HCT116 (cell line): ENCODE results near the gene NPSR1. TPM values are rescaled to one million over a fixed set of nuclear protein-coding genes. Genes with fewer than 3 reads are reported as not detected.

Experiments used
- ATAC-seq: fragments of 200-7000 bp; cut with Tn5 transposase; 2 replicates; pipeline ENCODE4 v1.9.1; 2020; ENCODE audit warnings: mild to moderate bottlenecking, moderate library complexity
- BruUV-seq: library from RNA; stranded (reverse); fragments of 400-500 nt; replicated peaks from 2 replicates; lab custom pipeline; 2021; lab: Mats Ljungman, UMichigan
- CTCF ChIA-PET: fragments of 300-600 bp; sonication (Branson Sonifier 250); formaldehyde crosslinking; loops from one replicate; lab custom pipeline; 2021; ENCODE audit warnings: antibody characterized with exemption; lab: Charles Lee
- POLR2A ChIA-PET: fragments of 300-600, 350-600 bp; sonication (Branson Sonifier 250); formaldehyde crosslinking; loops from one replicate; lab custom pipeline; 2021; ENCODE audit warnings: antibody characterized with exemption; lab: Charles Lee
- RAD21 ChIA-PET, 2 experiments: fragments of 300-600 bp; sonication (Branson Sonifier 250); formaldehyde crosslinking; loops; one replicate each; lab custom pipeline; 2023; ENCODE audit warnings: low total read pairs in 2 of 2; ENCODE audit not compliant: uncharacterized antibody in 2 of 2, unreplicated experiment in 2 of 2, low non-redundant PET in 1 of 2; lab: Charles Lee
- DNase-seq: peaks from one replicate; pipeline ENCODE4 v3.0.0-alpha.2; 2010; ENCODE audit warnings: low read depth, low spot score
- H2AFZ ChIP-seq: fragments of 200-600 bp; shearing (Covaris generic), sonication (generic); 2 replicates; pipeline ENCODE4 v1.6.1; 2017; ENCODE audit warnings: low read depth, mixed run types, mixed read lengths, antibody characterized with exemption, low read length; ENCODE audit not compliant: poor library complexity, severe bottlenecking
- H3K27ac ChIP-seq: 2 replicates; pipeline ENCODE4 v1.5.1; 2012; ENCODE audit warnings: low read depth, low read length
- H3K27me3 ChIP-seq: fragments of 200-600 bp; sonication (generic); 2 replicates; pipeline ENCODE4 v1.6.1; 2016; ENCODE audit warnings: mixed run types, low read length, mixed read lengths; ENCODE audit not compliant: insufficient read depth
- H3K36me3 ChIP-seq, 2 experiments: fragments of 200-500 bp in 1 of 2; fragments of 200-600 bp in 1 of 2; sonication (Bioruptor generic) in 1 of 2; sonication (generic) in 1 of 2; 2 replicates each; pipeline versions ENCODE4 v1.5.1 to v1.6.1; 2014 to 2016; ENCODE audit warnings: low read length in 2 of 2, inconsistent platforms in 1 of 2, mixed read lengths in 1 of 2, mixed run types in 1 of 2; ENCODE audit not compliant: insufficient read depth in 2 of 2, control insufficient read depth in 1 of 2
- H3K4me1 ChIP-seq, 2 experiments: fragments of 200-600 bp in 1 of 2; sonication (generic) in 1 of 2; 2 replicates each; pipeline versions ENCODE4 v1.5.1 to v1.6.1; 2012 to 2017; ENCODE audit warnings: low read length in 2 of 2, inconsistent platforms in 1 of 2, mild to moderate bottlenecking in 1 of 2, mixed read lengths in 1 of 2, mixed run types in 1 of 2, moderate library complexity in 1 of 2; ENCODE audit not compliant: insufficient read depth in 2 of 2, control insufficient read depth in 1 of 2
- H3K4me2 ChIP-seq: fragments of 200-600 bp; sonication (generic); 2 replicates; pipeline ENCODE4 v1.6.1; 2017; ENCODE audit warnings: mixed run types, low read length, mixed read lengths
- H3K4me3 ChIP-seq, 2 experiments: fragments of 200-600 bp in 1 of 2; sonication (generic) in 1 of 2; replicated peaks in 1 of 2; 2 replicates each; pipeline ENCODE4 v1.5.1; 2011 to 2016; ENCODE audit warnings: low read length in 2 of 2, control low read depth in 1 of 2, low read depth in 1 of 2, mild to moderate bottlenecking in 1 of 2, mixed read lengths in 1 of 2, mixed run types in 1 of 2
- H3K79me2 ChIP-seq: fragments of 200-600 bp; sonication (generic); 2 replicates; pipeline ENCODE4 v1.6.1; 2017; ENCODE audit warnings: mild to moderate bottlenecking, mixed run types, low read length, moderate library complexity, mixed read lengths; ENCODE audit not compliant: insufficient read depth
- H3K9ac ChIP-seq: fragments of 200-600 bp; sonication (generic); 2 replicates; pipeline ENCODE4 v1.6.1; 2016; ENCODE audit warnings: low read length, mixed read lengths
- H3K9me2 ChIP-seq: fragments of 200-600 bp; sonication (generic), shearing (Covaris generic); 2 replicates; pipeline ENCODE4 v1.6.1; 2017; ENCODE audit warnings: mixed run types, mild to moderate bottlenecking, moderate library complexity; ENCODE audit not compliant: insufficient read depth
- H3K9me3 ChIP-seq, 2 experiments: fragments of 200-500 bp in 1 of 2; fragments of 200-600 bp in 1 of 2; sonication (Bioruptor generic) in 1 of 2; sonication (generic) in 1 of 2; 2 replicates each; pipeline ENCODE4 v1.6.1; 2014 to 2017; ENCODE audit warnings: low read length in 2 of 2, mixed read lengths in 2 of 2, inconsistent platforms in 1 of 2, low read depth in 1 of 2, mild to moderate bottlenecking in 1 of 2, mixed run types in 1 of 2, moderate library complexity in 1 of 2; ENCODE audit not compliant: control insufficient read depth in 1 of 2, insufficient read depth in 1 of 2
- H4K20me1 ChIP-seq: fragments of 200-600 bp; sonication (generic), shearing (Covaris generic); 2 replicates; pipeline ENCODE4 v1.6.1; 2017; ENCODE audit warnings: mixed run types, mild to moderate bottlenecking, moderate library complexity; ENCODE audit not compliant: insufficient read depth
- ATF3 ChIP-seq: IDR thresholded peaks from 2 replicates; pipeline ENCODE4 v1.6.1; 2012
- CBX3 ChIP-seq: IDR thresholded peaks from 2 replicates; pipeline ENCODE4 v1.6.1; 2012; ENCODE audit warnings: low read depth
- EZH2 ChIP-seq: fragments of 200-600 bp; sonication (generic); IDR thresholded peaks from 2 replicates; pipeline ENCODE4 v1.6.1; 2017; ENCODE audit warnings: antibody characterized with exemption, mixed run types
- EZH2phosphoT487 ChIP-seq: fragments of 200-600 bp; IDR thresholded peaks from 2 replicates; pipeline ENCODE4 v1.6.1; 2018; ENCODE audit warnings: antibody characterized with exemption, borderline replicate concordance
- SIN3A ChIP-seq: IDR thresholded peaks from 2 replicates; pipeline ENCODE4 v1.6.1; 2012; ENCODE audit warnings: low read depth
- SP1 ChIP-seq: IDR thresholded peaks from 2 replicates; pipeline ENCODE4 v1.6.1; 2012; ENCODE audit warnings: low read depth
- TCF7L2 ChIP-seq: IDR thresholded peaks from 2 replicates; pipeline ENCODE4 v1.7.0; 2011; ENCODE audit warnings: borderline replicate concordance, inconsistent platforms; ENCODE audit not compliant: insufficient read depth, insufficient read length; ENCODE audit errors: extremely low read depth
- intact Hi-C: fragments of 100-400 bp; cut with micrococcal nuclease; formaldehyde crosslinking; loops from 2 replicates; pipeline ENCODE4 v1.10.0; 2022
- total RNA-seq: library from RNA; stranded (reverse); gene quantifications from one replicate; pipeline ENCODE4 v1.2.1, GENCODE V29; 2021; ENCODE audit not compliant: unreplicated experiment
- TF ChIP-seq, protein P1 (sequence below): IDR thresholded peaks from 2 replicates; pipeline ENCODE4 v1.6.1; 2012; ENCODE audit warnings: low read depth
- TF ChIP-seq, protein P2 (sequence below): IDR thresholded peaks from 2 replicates; pipeline ENCODE4 v1.6.1; 2011; ENCODE audit warnings: mild to moderate bottlenecking, low read length, moderate library complexity; ENCODE audit not compliant: insufficient replicate concordance; ENCODE audit errors: extremely low read depth

Gene NPSR1
- total RNA-seq, 1 experiment from 2014 or later, result not detected

DNA sequence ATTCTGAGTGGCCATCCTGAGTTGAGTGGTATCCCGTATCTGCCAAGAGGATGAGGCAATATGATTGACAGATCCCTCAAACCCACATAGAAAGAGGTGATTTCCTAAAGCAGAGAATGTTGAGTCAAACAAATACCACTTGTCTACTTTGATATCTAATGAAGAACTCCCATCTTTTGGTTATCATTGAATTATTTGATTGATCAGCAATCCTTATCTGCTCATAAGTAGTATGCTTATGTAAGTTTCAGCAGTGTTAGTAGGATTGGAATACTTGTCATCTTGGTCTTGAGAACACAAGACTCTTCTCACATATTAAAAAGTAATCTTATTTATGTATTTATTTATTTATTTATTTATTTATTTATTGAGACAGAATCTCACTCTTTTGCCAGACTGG is 231.9 kb downstream of the NPSR1 start (continued):
- no peak for TF ChIP-seq ATF3
- TF ChIP-seq SP1, result no peak
- no peak for TF ChIP-seq EZH2
- no peak for TF ChIP-seq EZH2phosphoT487

DNA sequence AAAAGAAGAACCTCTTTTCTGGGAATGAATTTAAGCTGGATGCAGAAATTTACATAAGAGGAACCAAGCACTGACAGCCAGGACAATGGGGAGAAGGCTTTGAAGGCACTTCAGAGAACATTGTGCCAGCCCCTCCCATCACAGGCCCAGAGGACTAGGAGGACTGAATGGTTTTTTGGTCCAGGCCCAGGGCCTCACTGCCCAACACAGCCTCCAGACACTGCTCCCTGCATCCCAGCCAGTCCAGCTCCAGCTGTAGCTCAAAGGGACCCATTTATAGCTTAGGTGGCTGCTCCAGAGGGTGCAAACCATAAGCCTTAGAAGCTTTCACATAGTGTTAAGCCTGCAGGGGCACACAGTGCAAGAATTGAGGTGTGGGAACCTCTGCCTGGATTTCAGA is 237.2 kb downstream of the NPSR1 start:
- TF ChIP-seq CBX3, result 0 out of 2 replicates have a peak, but pooled peaks have one; percentile 27
- TF ChIP-seq, protein P1, sequence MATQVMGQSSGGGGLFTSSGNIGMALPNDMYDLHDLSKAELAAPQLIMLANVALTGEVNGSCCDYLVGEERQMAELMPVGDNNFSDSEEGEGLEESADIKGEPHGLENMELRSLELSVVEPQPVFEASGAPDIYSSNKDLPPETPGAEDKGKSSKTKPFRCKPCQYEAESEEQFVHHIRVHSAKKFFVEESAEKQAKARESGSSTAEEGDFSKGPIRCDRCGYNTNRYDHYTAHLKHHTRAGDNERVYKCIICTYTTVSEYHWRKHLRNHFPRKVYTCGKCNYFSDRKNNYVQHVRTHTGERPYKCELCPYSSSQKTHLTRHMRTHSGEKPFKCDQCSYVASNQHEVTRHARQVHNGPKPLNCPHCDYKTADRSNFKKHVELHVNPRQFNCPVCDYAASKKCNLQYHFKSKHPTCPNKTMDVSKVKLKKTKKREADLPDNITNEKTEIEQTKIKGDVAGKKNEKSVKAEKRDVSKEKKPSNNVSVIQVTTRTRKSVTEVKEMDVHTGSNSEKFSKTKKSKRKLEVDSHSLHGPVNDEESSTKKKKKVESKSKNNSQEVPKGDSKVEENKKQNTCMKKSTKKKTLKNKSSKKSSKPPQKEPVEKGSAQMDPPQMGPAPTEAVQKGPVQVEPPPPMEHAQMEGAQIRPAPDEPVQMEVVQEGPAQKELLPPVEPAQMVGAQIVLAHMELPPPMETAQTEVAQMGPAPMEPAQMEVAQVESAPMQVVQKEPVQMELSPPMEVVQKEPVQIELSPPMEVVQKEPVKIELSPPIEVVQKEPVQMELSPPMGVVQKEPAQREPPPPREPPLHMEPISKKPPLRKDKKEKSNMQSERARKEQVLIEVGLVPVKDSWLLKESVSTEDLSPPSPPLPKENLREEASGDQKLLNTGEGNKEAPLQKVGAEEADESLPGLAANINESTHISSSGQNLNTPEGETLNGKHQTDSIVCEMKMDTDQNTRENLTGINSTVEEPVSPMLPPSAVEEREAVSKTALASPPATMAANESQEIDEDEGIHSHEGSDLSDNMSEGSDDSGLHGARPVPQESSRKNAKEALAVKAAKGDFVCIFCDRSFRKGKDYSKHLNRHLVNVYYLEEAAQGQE, result no peak
- TF ChIP-seq SP1, result no peak
- no peak for TF ChIP-seq TCF7L2
- TF ChIP-seq, protein P2, sequence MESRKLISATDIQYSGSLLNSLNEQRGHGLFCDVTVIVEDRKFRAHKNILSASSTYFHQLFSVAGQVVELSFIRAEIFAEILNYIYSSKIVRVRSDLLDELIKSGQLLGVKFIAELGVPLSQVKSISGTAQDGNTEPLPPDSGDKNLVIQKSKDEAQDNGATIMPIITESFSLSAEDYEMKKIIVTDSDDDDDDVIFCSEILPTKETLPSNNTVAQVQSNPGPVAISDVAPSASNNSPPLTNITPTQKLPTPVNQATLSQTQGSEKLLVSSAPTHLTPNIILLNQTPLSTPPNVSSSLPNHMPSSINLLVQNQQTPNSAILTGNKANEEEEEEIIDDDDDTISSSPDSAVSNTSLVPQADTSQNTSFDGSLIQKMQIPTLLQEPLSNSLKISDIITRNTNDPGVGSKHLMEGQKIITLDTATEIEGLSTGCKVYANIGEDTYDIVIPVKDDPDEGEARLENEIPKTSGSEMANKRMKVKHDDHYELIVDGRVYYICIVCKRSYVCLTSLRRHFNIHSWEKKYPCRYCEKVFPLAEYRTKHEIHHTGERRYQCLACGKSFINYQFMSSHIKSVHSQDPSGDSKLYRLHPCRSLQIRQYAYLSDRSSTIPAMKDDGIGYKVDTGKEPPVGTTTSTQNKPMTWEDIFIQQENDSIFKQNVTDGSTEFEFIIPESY, result no peak
- no peak for TF ChIP-seq SIN3A
- Histone ChIP-seq H3K4me1 (peaks cover 8 to 17% of the 10 kb centered on the region in 2 experiments; a peak in 3 of 4 replicates), H3K9me3 (peaks cover 4 to 10% of the 10 kb centered on the region in 2 experiments; a peak in 2 of 4 replicates), H3K9ac (no peak overlapping the region), H3K4me3 (no peak overlapping the region), H3K36me3 (no peaks in the 10 kb centered on the region), H4K20me1 (no peaks in the 10 kb centered on the region), H3K9me2 (no peaks in the 10 kb centered on the region), H3K27ac (no peak overlapping the region), H2AFZ (no peak overlapping the region), H3K27me3 (no peaks in the 10 kb centered on the region), H3K4me2 (no peak overlapping the region), H3K79me2 (no peaks in the 10 kb centered on the region)
- ATAC-seq, result no peak
- RAD21 ChIA-PET, result no interaction called here
- intact Hi-C loops, result no loop called here
- no peak for DNase-seq
- CTCF ChIA-PET, result no interaction called here
- BruUV-seq, result no TSS peak
- POLR2A ChIA-PET, result no interaction called here
